ENCODE measurements around the gene MYL6.
"Not testable (repeated sequence)": the region's sequence is repeated elsewhere in the genome, so short reads cannot be mapped to it uniquely, and the experiment has no call there.

Gene MYL6

GRCh38 chr12:56158029-56158925 is at the start of gene MYL6:
MYL6 (plus strand) TSS chr12:56158359; CDS start chr12:56158402, 43 bp downstream.
- peak within 1 kb of the TSS; percentile 96 for H3K27ac ChIP-seq (ENCODE audit: low read depth, low read length)
- peaks cover 35 to 48% of the 10 kb centered on the region in 2 donors for H3K4me1 ChIP-seq (ENCODE audit: control insufficient read depth in 1 of 2, insufficient read depth in 2 of 2, low read length in 2 of 2)
- H3K9me3 ChIP-seq (ENCODE audit: control insufficient read depth in 1 of 2, low read length in 2 of 2): no peaks in the 10 kb centered on the region
- H3K9ac ChIP-seq (ENCODE audit: low read depth in 1 of 2, low read length in 2 of 2): peak within 1 kb of the TSS; percentile 99 to 100
- H3K36me3 ChIP-seq (ENCODE audit: control insufficient read depth in 1 of 2, insufficient read depth in 2 of 2, low read length in 2 of 2): peaks cover 33 to 38% of the 10 kb centered on the region in 2 donors
- H3K27me3 ChIP-seq (ENCODE audit: control insufficient read depth in 1 of 2, insufficient read depth in 2 of 2, low read length in 2 of 2): no peaks in the 10 kb centered on the region
- H3K4me3 ChIP-seq (ENCODE audit: low read depth in 1 of 2, low read length in 2 of 2): peak within 1 kb of the TSS; percentile 86 to 93

DNA sequence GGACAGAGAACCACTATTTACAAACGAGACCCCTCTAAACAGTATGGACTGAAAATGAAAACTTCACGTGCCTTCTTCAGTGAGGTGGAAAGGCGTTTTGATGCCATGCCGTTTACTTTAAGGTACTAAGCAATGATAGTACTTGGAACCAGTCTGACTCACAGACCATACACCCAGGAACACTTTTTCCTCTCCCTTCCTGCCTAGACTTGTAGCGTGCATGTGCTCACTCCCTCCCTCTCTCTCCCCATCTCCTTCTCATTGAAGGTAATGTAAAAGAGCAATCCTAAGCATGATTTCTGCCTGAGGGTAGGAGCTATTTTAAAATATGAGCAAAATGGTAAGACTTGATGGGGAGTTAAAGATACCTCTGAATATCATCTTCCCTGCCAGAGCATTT is 47.6 kb upstream of the MYL6 start:
- peaks cover 10 to 12% of the 10 kb centered on the region in 2 donors for H3K4me1 ChIP-seq (ENCODE audit: control insufficient read depth in 1 of 2, insufficient read depth in 2 of 2, low read length in 2 of 2)
- H3K27ac ChIP-seq (ENCODE audit: low read depth, low read length): no peak overlapping the region
- H3K4me3 ChIP-seq (ENCODE audit: low read depth in 1 of 2, low read length in 2 of 2): no peak overlapping the region
- H3K9me3 ChIP-seq (ENCODE audit: control insufficient read depth in 1 of 2, low read length in 2 of 2): no peaks in the 10 kb centered on the region
- H3K36me3 ChIP-seq (ENCODE audit: control insufficient read depth in 1 of 2, insufficient read depth in 2 of 2, low read length in 2 of 2): peaks cover 41 to 77% of the 10 kb centered on the region in 2 donors
- no peaks in the 10 kb centered on the region for H3K27me3 ChIP-seq (ENCODE audit: control insufficient read depth in 1 of 2, insufficient read depth in 2 of 2, low read length in 2 of 2)
- H3K9ac ChIP-seq (ENCODE audit: low read depth in 1 of 2, low read length in 2 of 2): no peak overlapping the region

- Histone ChIP-seq H3K4me3 (ENCODE audit: low read depth in 1 of 2, low read length in 2 of 2) (no peak overlapping the region), H3K9me3 (ENCODE audit: control insufficient read depth in 1 of 2, low read length in 2 of 2) (no peaks in the 10 kb centered on the region), H3K27me3 (ENCODE audit: control insufficient read depth in 1 of 2, insufficient read depth in 2 of 2, low read length in 2 of 2) (no peaks in the 10 kb centered on the region), H3K9ac (ENCODE audit: low read depth in 1 of 2, low read length in 2 of 2) (no peak overlapping the region), H3K4me1 (ENCODE audit: control insufficient read depth in 1 of 2, insufficient read depth in 2 of 2, low read length in 2 of 2) (peaks cover 7 to 12% of the 10 kb centered on the region in 2 donors), H3K36me3 (ENCODE audit: control insufficient read depth in 1 of 2, insufficient read depth in 2 of 2, low read length in 2 of 2) (peaks cover 28 to 56% of the 10 kb centered on the region in 2 donors), H3K27ac (ENCODE audit: low read depth, low read length) (no peak overlapping the region)
These were observed 44.1 kb upstream of the MYL6 start for GRCh38 chr12:56114084-56114483.

DNA sequence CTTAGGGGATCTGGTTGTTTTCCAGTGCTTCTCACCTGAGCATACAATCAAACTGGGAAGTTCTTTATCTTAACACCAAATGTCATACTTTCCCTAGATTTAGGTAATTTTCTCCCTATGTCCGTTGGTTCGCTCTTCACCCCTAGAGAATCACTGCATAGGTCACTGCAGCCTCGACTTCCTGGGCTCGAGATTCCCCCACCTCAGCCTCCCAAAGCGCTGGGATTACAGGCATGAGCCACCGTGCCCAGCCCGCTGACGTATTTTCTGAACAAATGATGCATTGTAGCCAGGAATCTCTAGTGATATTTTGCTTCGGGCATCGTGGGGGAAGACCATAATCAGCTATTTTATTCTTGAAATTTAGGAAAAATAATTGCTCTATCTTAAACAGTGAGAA is 42.8 kb upstream of the MYL6 start:
- H3K4me1 ChIP-seq (ENCODE audit: control insufficient read depth in 1 of 2, insufficient read depth in 2 of 2, low read length in 2 of 2): peaks cover 19 to 20% of the 10 kb centered on the region in 2 donors
- H3K27me3 ChIP-seq (ENCODE audit: control insufficient read depth in 1 of 2, insufficient read depth in 2 of 2, low read length in 2 of 2): no peaks in the 10 kb centered on the region
- no peaks in the 10 kb centered on the region for H3K9me3 ChIP-seq (ENCODE audit: control insufficient read depth in 1 of 2, low read length in 2 of 2)
- H3K36me3 ChIP-seq (ENCODE audit: control insufficient read depth in 1 of 2, insufficient read depth in 2 of 2, low read length in 2 of 2): peaks cover 21 to 43% of the 10 kb centered on the region in 2 donors
- H3K4me3 ChIP-seq (ENCODE audit: low read depth in 1 of 2, low read length in 2 of 2): peak overlapping the region; percentile 90 to 91
- peak overlapping the region; percentile 89 to 92 for H3K9ac ChIP-seq (ENCODE audit: low read depth in 1 of 2, low read length in 2 of 2)
- peak overlapping the region; percentile 64 for H3K27ac ChIP-seq (ENCODE audit: low read depth, low read length)

- H3K4me3 ChIP-seq (ENCODE audit: low read depth in 1 of 2, low read length in 2 of 2): peak within 1 kb of the TSS; percentile 90 to 91
- H3K27ac ChIP-seq (ENCODE audit: low read depth, low read length): peak within 1 kb of the TSS; percentile 91
- H3K9me3 ChIP-seq (ENCODE audit: control insufficient read depth in 1 of 2, low read length in 2 of 2): no peaks in the 10 kb centered on the region
- peaks cover 10 to 42% of the 10 kb centered on the region in 2 donors for H3K36me3 ChIP-seq (ENCODE audit: control insufficient read depth in 1 of 2, insufficient read depth in 2 of 2, low read length in 2 of 2)
- H3K27me3 ChIP-seq (ENCODE audit: control insufficient read depth in 1 of 2, insufficient read depth in 2 of 2, low read length in 2 of 2): no peaks in the 10 kb centered on the region
- H3K4me1 ChIP-seq (ENCODE audit: control insufficient read depth in 1 of 2, insufficient read depth in 2 of 2, low read length in 2 of 2): peaks cover 19 to 20% of the 10 kb centered on the region in 2 donors
- H3K9ac ChIP-seq (ENCODE audit: low read depth in 1 of 2, low read length in 2 of 2): peak within 1 kb of the TSS; percentile 89 to 92
These were observed 41.7 kb upstream of the MYL6 start, which contains the start of gene RPL41 for GRCh38 chr12:56116267-56117081. RPL41 (plus strand) TSS chr12:56116633.

GRCh38 chr12:56117082-56117706 is 41.0 kb upstream of the MYL6 start:
- peaks cover 19 to 20% of the 10 kb centered on the region in 2 donors for H3K4me1 ChIP-seq (ENCODE audit: control insufficient read depth in 1 of 2, insufficient read depth in 2 of 2, low read length in 2 of 2)
- not testable (repeated sequence) for H3K27me3 ChIP-seq (ENCODE audit: control insufficient read depth in 1 of 2, insufficient read depth in 2 of 2, low read length in 2 of 2); H3K9me3 ChIP-seq (ENCODE audit: control insufficient read depth in 1 of 2, low read length in 2 of 2)
- H3K9ac ChIP-seq (ENCODE audit: low read depth in 1 of 2, low read length in 2 of 2): peak overlapping the region; percentile 89 to 92
- peak overlapping the region; percentile 91 for H3K27ac ChIP-seq (ENCODE audit: low read depth, low read length)
- H3K4me3 ChIP-seq (ENCODE audit: low read depth in 1 of 2, low read length in 2 of 2): peak overlapping the region; percentile 90 to 91
- H3K36me3 ChIP-seq (ENCODE audit: control insufficient read depth in 1 of 2, insufficient read depth in 2 of 2, low read length in 2 of 2): peaks cover 8 to 44% of the 10 kb centered on the region in 2 donors

- Histone ChIP-seq H3K27ac (ENCODE audit: low read depth, low read length) (peak within 1 kb of the TSS; percentile 92), H3K9me3 (ENCODE audit: control insufficient read depth in 1 of 2, low read length in 2 of 2) (no peaks in the 10 kb centered on the region), H3K27me3 (ENCODE audit: control insufficient read depth in 1 of 2, insufficient read depth in 2 of 2, low read length in 2 of 2) (no peaks in the 10 kb centered on the region), H3K4me1 (ENCODE audit: control insufficient read depth in 1 of 2, insufficient read depth in 2 of 2, low read length in 2 of 2) (peaks cover 19 to 20% of the 10 kb centered on the region in 2 donors), H3K36me3 (ENCODE audit: control insufficient read depth in 1 of 2, insufficient read depth in 2 of 2, low read length in 2 of 2) (peaks cover 4 to 40% of the 10 kb centered on the region in 2 donors), H3K4me3 (ENCODE audit: low read depth in 1 of 2, low read length in 2 of 2) (peak within 1 kb of the TSS; percentile 90 to 91), H3K9ac (ENCODE audit: low read depth in 1 of 2, low read length in 2 of 2) (peak within 1 kb of the TSS; percentile 92 to 93)
These were observed 40.1 kb upstream of the MYL6 start, which contains the start of gene ZC3H10 for GRCh38 chr12:56117778-56118687. ZC3H10 (plus strand) TSS chr12:56118266; CDS start chr12:56120563, 2,297 bp downstream.

GRCh38 chr12:56118688-56119357 is 39.3 kb upstream of the MYL6 start:
- Histone ChIP-seq H3K27ac (ENCODE audit: low read depth, low read length) (peak overlapping the region; percentile 92), H3K36me3 (ENCODE audit: control insufficient read depth in 1 of 2, insufficient read depth in 2 of 2, low read length in 2 of 2) (peaks cover under 1 to 32% of the 10 kb centered on the region in 2 donors), H3K9me3 (ENCODE audit: control insufficient read depth in 1 of 2, low read length in 2 of 2) (no peaks in the 10 kb centered on the region), H3K27me3 (ENCODE audit: control insufficient read depth in 1 of 2, insufficient read depth in 2 of 2, low read length in 2 of 2) (no peaks in the 10 kb centered on the region), H3K9ac (ENCODE audit: low read depth in 1 of 2, low read length in 2 of 2) (peak overlapping the region; percentile 92 to 93), H3K4me1 (ENCODE audit: control insufficient read depth in 1 of 2, insufficient read depth in 2 of 2, low read length in 2 of 2) (peaks cover 19 to 20% of the 10 kb centered on the region in 2 donors), H3K4me3 (ENCODE audit: low read depth in 1 of 2, low read length in 2 of 2) (peak overlapping the region; percentile 77 to 90)
